OCI-LY7 (cell line): ENCODE data around the gene GTF2IRD2.
"Not testable (repeated sequence)": the region's sequence is repeated elsewhere in the genome, so short reads cannot be mapped to it uniquely, and the experiment has no call there.

Experiments used
- EZH2phosphoT487 ChIP-seq: fragments of 200-600 bp; sonication (generic); IDR thresholded peaks from 2 replicates; pipeline ENCODE4 v1.6.1; 2018; ENCODE audit warnings: low read depth, borderline replicate concordance, mild to moderate bottlenecking, mixed run types, antibody characterized with exemption, low read length, moderate library complexity, mixed read lengths
- TF ChIP-seq, protein P1 (sequence below): fragments of 200-600 bp; sonication (generic); conservative IDR thresholded peaks from 2 replicates; pipeline ENCODE4 v1.5.1; 2014; ENCODE audit warnings: mild to moderate bottlenecking, antibody characterized with exemption, low read length, moderate library complexity, mixed read lengths

DNA sequence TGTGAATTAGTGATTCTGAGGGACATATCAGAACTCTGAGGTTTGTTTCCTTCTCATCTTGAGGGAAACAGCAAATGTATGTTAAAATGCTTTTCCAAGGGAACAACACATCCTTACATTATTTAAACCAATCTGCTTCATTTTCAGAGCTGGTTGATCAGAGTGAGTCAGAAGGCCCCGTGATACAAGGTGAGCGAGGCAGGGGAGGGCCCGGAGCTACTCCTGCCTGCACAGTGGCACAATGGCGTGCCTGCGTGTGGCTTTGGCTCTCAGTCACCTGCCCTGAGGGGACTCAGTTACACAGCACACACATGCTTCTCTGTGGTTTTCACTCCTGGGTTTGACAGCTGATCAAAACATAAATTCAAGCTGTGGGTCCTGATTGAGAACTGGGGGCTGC, 94.7 kb downstream of the GTF2IRD2 start:
- TF ChIP-seq, protein P1, sequence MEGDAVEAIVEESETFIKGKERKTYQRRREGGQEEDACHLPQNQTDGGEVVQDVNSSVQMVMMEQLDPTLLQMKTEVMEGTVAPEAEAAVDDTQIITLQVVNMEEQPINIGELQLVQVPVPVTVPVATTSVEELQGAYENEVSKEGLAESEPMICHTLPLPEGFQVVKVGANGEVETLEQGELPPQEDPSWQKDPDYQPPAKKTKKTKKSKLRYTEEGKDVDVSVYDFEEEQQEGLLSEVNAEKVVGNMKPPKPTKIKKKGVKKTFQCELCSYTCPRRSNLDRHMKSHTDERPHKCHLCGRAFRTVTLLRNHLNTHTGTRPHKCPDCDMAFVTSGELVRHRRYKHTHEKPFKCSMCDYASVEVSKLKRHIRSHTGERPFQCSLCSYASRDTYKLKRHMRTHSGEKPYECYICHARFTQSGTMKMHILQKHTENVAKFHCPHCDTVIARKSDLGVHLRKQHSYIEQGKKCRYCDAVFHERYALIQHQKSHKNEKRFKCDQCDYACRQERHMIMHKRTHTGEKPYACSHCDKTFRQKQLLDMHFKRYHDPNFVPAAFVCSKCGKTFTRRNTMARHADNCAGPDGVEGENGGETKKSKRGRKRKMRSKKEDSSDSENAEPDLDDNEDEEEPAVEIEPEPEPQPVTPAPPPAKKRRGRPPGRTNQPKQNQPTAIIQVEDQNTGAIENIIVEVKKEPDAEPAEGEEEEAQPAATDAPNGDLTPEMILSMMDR, result not testable (repeated sequence)
- not testable (repeated sequence) for TF ChIP-seq EZH2phosphoT487
